Ectodermal cell (in vitro differentiated cells): ENCODE measurements around the gene INVS.
"Not testable (repeated sequence)": the region's sequence is repeated elsewhere in the genome, so short reads cannot be mapped to it uniquely, and the experiment has no call there.

ENCODE experiments used
- H3K27ac ChIP-seq: 2 replicates; pipeline ENCODE4 v1.7.0; 2013; ENCODE audit warnings: mild to moderate bottlenecking, low read depth, low read length; ENCODE audit not compliant: insufficient read depth, poor library complexity, severe bottlenecking
- H3K27me3 ChIP-seq: 2 replicates; pipeline ENCODE4 v1.7.0; 2013; ENCODE audit warnings: mild to moderate bottlenecking, low read length; ENCODE audit not compliant: insufficient read depth, control insufficient read depth, poor library complexity, severe bottlenecking
- H3K36me3 ChIP-seq: one replicate; pipeline ENCODE4 v1.7.0; 2013; ENCODE audit warnings: low read length; ENCODE audit not compliant: control insufficient read depth, insufficient read depth
- H3K4me1 ChIP-seq: one replicate; pipeline ENCODE4 v1.7.0; 2013; ENCODE audit warnings: low read length; ENCODE audit not compliant: control insufficient read depth, insufficient read depth
- H3K4me3 ChIP-seq: 2 replicates; pipeline ENCODE4 v1.7.0; 2013; ENCODE audit warnings: low read depth, low read length, control low read depth; ENCODE audit not compliant: insufficient read depth
- H3K9me3 ChIP-seq: 2 replicates; pipeline ENCODE4 v1.7.0; 2013; ENCODE audit warnings: mild to moderate bottlenecking, low read length, moderate library complexity; ENCODE audit not compliant: control insufficient read depth
- WGBS, 2 experiments: methylation state at CpG; one replicate each; pipeline ENCODE4 v1.1.7; 2013; ENCODE audit warnings: missing lambda C conversion rate in 2 of 2; 5-methylcytosine and 5-hydroxymethylcytosine counted together

The INVS gene

DNA sequence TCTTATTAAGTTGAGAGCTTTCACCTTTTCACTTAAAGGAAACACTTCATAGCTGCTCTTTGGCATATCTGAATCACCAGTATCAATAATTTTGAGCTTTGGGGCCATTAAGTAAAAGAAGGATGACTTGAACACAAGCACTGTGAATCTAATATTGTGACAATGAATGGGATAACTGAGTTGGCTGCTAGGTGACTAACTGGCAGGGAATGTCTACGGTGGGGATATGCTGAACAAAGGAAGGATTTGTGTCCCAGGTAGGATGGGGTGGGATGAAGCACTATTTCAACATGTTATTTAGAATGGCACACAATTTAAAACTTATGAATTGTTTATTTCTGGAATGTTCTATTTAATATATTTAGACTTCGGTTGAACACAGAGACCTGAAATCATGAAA, 130.1 kb downstream of the INVS start:
- no peaks in the 10 kb centered on the region for H3K27me3 ChIP-seq
- no peaks in the 10 kb centered on the region for H3K9me3 ChIP-seq
- H3K4me1 ChIP-seq = no peaks in the 10 kb centered on the region
- no peaks in the 10 kb centered on the region for H3K36me3 ChIP-seq
- no peak overlapping the region for H3K27ac ChIP-seq
- 88 to 91% methylated on average over 1 of the region's 2 CpGs for WGBS, 2 experiments
- H3K4me3 ChIP-seq = no peak overlapping the region

DNA sequence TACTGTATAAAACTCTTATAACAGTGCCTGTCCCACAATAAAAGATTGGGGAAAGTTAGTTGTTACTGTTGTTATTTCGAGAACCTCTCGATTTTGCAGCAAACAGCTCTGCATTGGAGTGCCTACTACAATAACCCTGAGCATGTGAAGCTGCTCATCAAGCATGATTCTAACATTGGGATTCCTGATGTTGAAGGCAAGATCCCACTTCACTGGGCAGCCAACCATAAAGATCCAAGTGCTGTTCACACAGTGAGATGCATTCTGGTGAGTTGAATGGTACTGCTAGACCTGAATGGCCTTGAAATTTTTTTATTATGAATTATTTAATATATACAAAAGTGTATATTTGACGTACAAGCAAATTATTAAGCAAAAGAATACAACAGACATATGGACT, 130.5 kb downstream of the INVS start:
- no peaks in the 10 kb centered on the region for H3K36me3 ChIP-seq
- H3K27me3 ChIP-seq = no peaks in the 10 kb centered on the region
- WGBS, 2 experiments = 97% methylated on average over 3 of the region's 3 CpGs

DNA sequence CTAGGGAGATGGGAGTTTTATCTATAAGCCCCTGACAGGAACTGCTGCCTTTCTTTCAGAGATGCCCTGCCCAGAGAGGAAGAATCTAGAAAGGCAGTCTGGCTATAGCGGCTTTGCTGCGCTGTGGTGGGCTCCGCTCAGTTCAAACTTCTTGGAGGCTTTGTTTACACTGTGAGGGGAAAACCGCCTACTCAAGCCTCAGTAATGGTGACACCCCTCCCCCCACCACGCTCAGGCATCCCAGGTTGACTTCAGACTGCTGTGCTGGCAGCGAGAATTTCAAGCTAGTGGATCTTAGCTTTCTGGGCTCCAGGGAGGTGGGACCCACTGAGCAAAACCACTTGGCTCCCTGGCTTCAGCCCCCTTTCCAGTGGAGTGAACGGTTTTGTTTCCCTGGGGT, 137.9 kb downstream of the INVS start:
- not testable (repeated sequence) for H3K27ac ChIP-seq, H3K4me1 ChIP-seq, H3K4me3 ChIP-seq, H3K36me3 ChIP-seq, H3K27me3 ChIP-seq, H3K9me3 ChIP-seq
- whole genome bisulfite sequencing, 2 experiments = 87 to 91% methylated on average over 7 of the region's 7 CpGs

More for the DNA sequence above, 130.5 kb downstream of the INVS start:
- H3K9me3 ChIP-seq = no peaks in the 10 kb centered on the region
- no peak overlapping the region for H3K27ac ChIP-seq
- no peak overlapping the region for H3K4me3 ChIP-seq
- no peaks in the 10 kb centered on the region for H3K4me1 ChIP-seq

DNA sequence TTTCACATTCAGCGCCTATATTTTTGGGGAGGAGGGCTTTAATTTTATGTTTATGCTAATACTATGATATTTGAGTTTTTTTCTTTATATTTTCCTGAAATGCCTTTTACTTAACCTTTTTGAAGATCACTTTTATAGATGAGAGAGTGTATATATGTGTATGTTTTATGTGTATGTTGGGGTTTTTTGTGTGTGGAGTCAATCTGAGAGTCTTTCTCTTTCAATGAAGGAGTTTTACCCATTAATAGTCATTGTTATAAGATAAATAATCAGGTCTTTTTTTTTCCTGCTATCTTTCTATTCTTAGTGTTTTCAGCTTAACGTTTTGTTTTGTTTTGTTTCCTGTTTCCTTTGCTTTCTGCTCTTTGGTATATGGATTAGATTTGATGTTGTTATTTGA, 141.5 kb downstream of the INVS start:
- H3K4me1 ChIP-seq = no peaks in the 10 kb centered on the region

DNA sequence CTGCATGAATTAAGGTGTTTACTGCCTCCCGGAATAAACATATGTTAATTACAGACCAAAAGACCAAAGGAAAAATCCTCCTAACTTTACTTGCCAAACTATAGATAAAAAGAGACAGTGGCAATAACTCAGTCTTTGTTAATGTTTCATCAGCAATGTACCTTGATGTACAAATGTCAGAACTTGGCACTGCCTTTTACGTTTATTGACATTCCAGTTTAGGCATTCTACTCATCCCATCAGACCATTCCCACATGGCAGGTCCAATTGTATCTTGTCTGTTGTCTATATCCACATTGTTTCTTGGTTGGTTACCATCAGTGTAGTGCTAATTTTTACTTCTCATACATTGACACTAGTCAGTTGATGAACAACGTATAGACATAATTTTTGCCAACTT, 168.2 kb downstream of the INVS start:
- no peak overlapping the region for H3K4me3 ChIP-seq
- H3K27me3 ChIP-seq = no peaks in the 10 kb centered on the region
- no peaks in the 10 kb centered on the region for H3K4me1 ChIP-seq
- no peak overlapping the region for H3K27ac ChIP-seq
- H3K36me3 ChIP-seq = no peaks in the 10 kb centered on the region
- 93 to 95% methylated on average over 3 of the region's 3 CpGs for WGBS, 2 experiments
- H3K9me3 ChIP-seq = no peaks in the 10 kb centered on the region

More for the DNA sequence above, 141.5 kb downstream of the INVS start:
- H3K36me3 ChIP-seq = no peaks in the 10 kb centered on the region
- H3K27ac ChIP-seq = no peak overlapping the region
- no peak overlapping the region for H3K4me3 ChIP-seq
- no peaks in the 10 kb centered on the region for H3K9me3 ChIP-seq
- no peaks in the 10 kb centered on the region for H3K27me3 ChIP-seq
- WGBS, 2 experiments = 71 to 86% methylated on average over 1 of the region's 2 CpGs

DNA sequence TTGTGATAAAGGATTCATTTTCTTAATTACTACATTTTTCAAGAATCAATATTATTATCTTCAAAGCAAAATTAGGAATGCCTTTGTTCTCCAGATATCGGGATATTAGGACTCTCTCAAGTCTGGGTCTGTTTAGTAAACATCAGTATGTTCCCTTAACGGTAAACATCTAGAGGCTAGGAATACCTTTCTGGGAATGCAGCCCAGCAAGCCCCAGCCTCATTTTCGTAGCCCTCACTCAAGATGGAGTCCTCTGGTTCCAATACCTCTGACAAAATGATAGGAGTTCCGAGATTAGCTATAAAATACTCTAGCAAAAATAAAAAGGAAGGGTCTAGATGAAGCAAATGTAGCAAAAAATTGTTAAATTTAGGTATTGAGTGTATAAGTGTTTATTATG, 169.2 kb downstream of the INVS start:
- Histone ChIP-seq H3K4me3 (no peak overlapping the region), H3K4me1 (no peaks in the 10 kb centered on the region), H3K9me3 (no peaks in the 10 kb centered on the region), H3K36me3 (no peaks in the 10 kb centered on the region), H3K27me3 (no peaks in the 10 kb centered on the region), H3K27ac (no peak overlapping the region)
- 94% methylated on average over 4 of the region's 4 CpGs for WGBS, 2 experiments

DNA sequence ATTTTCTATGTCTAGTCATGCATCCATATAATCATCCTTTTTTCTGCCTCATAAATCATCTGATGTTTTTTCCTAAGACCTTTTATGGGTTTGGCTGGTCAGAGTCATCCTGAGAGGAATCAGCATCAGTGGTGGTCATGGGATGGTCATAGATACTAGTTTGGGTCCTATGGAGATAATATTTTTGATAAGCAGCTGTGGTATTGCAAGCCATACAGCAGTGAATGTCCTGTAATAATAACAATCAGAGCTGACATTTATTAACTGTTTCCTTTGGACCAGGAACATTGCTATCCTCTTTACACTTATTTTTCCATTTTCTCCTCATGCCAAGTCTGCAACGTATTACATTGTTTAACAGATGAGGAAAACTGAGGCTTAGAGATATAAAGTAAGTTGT, 170.6 kb downstream of the INVS start:
- WGBS, 2 experiments = 100% methylated on average over 1 of the region's 1 CpG
- Histone ChIP-seq H3K36me3 (no peaks in the 10 kb centered on the region), H3K9me3 (no peaks in the 10 kb centered on the region), H3K4me1 (no peaks in the 10 kb centered on the region), H3K27me3 (no peaks in the 10 kb centered on the region), H3K4me3 (no peak overlapping the region), H3K27ac (no peak overlapping the region)

DNA sequence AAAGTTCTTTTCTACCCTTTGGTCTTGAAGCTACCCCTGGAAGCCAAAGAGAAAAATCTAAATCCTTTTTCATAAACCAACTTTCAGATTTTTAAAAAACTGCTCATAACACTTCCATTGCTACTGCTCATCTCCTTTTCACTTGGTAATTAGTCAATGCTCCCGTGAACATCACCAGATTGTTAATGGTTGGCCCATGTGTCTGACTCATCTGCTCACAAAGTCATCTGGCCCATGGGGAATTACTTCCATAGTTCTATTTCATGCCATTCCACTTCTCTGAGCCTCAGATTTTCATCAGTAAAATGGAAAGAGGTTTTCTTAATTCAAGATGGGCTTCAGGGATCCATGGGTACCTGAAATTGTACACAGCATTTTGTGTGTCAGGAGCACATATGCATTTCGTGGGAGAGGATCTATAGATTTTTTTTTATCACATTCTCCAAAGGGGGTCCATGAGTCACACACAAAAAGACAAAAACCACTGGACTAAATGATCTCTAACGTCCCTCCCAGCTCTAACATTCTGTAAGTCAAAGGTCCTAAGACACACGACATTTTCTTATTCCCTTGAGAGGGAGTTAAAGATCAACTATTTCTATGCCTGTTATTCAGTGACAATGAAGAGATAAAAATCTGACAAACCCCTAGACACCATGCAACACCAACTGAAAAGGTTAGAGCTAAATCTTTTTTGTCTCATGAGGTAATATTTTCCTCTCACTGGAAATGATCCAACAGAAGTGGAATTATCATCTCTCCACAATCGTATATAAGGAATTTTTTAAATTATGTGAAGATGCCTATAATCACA, 178.3 kb downstream of the INVS start:
- 83 to 88% methylated on average over 4 to 5 of the region's 5 CpGs for WGBS, 2 experiments
- Histone ChIP-seq H3K9me3 (no peaks in the 10 kb centered on the region), H3K27me3 (no peaks in the 10 kb centered on the region), H3K27ac (no peak overlapping the region), H3K36me3 (no peaks in the 10 kb centered on the region), H3K4me3 (no peak overlapping the region), H3K4me1 (no peaks in the 10 kb centered on the region)

DNA sequence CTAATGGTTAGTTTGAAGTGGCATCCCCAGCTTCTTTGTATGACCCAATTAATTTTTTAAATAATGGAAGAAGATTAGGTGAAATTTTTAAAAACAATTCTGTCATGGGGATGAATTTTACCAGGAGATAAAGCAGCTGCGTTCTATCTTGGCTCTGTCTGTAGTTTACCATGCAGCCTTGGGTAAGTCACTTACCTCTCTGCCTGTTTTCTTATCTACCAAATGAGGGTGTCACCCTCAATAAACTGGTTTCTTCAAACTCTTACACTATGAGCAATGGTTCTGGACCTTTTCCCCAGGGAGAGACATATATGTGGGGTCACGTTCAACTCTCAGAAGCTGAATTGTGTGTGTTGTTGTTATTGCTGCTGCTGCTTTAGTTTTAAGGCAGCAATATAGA, 182.0 kb downstream of the INVS start:
- no peaks in the 10 kb centered on the region for H3K27me3 ChIP-seq
- H3K4me3 ChIP-seq = no peak overlapping the region
- peaks cover 16% of the 10 kb centered on the region for H3K36me3 ChIP-seq
- H3K9me3 ChIP-seq = no peaks in the 10 kb centered on the region
- 98 to 100% methylated on average over 2 of the region's 2 CpGs for WGBS, 2 experiments
- H3K4me1 ChIP-seq = no peaks in the 10 kb centered on the region
- no peak overlapping the region for H3K27ac ChIP-seq

DNA sequence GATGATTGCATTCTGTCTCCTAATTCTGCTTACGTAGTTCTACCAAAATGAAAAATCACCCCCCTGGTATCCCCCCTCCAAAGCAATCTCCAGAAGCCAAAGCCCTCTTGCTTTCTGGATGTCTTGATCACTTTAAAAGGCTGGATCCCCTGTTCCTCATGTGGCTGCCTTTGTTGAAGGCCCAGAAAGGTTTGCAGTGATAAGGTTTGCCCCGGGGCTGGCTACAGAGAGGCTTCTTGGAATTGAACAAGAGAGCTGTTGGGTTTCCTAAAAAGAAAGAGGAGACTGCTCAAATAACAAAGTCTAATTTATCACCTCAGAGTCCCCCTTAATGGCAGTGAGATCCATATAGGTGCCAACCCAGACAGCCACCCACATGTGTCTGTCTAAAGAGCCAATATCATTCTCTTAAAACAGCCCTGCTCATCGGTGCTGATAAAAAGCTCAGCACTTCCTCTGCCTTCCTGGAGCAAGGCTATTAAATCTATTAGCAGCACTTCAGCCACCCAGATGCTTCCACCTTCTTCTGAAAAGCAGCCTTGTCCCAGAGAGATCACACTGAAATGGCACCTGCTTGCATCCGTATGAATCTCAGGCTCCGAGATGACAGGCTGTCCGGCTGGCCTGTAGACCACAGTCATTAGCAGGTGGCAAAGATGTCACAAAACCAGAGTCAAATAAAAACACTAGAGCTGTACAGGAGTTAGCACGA, 182.8 kb downstream of the INVS start:
- WGBS, 2 experiments = 92 to 94% methylated on average over 7 of the region's 7 CpGs
- Histone ChIP-seq H3K36me3 (peaks cover 22% of the 10 kb centered on the region), H3K27ac (no peak overlapping the region)

More for the DNA sequence above, 182.8 kb downstream of the INVS start:
- Histone ChIP-seq H3K4me1 (no peaks in the 10 kb centered on the region), H3K9me3 (no peaks in the 10 kb centered on the region), H3K4me3 (no peak overlapping the region), H3K27me3 (no peaks in the 10 kb centered on the region)
